HG03342 (cell line): ENCODE data around the gene OASL.

Experiments used
- ATAC-seq: cut with Tn5 transposase; IDR thresholded peaks from one replicate; pipeline ENCODE4 v1.9.1; 2021; ENCODE audit warnings: mild to moderate bottlenecking, moderate library complexity; ENCODE audit not compliant: unreplicated experiment

OASL gene

DNA sequence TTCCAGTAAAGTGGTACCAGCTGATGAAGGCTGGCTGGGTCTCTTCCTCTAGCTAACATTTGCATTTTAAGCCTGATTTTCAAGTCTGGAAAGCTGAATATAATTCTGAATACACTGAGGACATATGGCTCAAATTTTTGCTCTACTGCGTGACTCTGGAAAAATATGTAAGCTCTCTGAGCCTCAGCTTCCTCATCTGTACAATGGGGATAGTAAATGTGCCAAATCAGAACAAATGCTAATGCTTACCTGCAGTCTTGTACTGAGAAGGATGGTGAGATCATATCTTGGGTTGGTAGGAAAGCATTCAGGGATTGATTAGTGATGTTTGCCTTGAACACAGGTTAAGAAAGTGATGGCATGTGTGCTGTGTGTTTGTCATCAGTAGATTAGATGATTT is 46.1 kb downstream of the OASL start:
- no peak for ATAC-seq

DNA sequence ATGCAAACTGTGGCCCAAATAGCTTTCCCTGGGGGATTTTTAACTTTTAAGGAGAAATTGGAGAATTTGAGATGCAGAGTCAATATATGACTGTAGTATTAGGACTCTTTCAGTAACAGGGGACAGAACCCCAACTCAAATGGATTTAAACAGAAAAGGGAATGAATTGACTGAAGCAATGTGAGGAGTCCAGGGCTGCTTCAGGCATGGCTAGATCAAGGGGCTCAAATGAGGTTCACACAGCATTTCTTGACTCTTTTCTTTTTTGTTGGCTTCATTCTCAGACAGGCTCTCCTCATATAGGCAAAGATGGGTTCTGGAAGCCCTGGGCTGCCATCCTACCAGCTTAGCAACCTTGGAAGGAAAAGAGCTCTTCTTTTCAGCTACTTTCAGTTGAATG is 47.1 kb downstream of the OASL start:
- ATAC-seq, result no peak

DNA sequence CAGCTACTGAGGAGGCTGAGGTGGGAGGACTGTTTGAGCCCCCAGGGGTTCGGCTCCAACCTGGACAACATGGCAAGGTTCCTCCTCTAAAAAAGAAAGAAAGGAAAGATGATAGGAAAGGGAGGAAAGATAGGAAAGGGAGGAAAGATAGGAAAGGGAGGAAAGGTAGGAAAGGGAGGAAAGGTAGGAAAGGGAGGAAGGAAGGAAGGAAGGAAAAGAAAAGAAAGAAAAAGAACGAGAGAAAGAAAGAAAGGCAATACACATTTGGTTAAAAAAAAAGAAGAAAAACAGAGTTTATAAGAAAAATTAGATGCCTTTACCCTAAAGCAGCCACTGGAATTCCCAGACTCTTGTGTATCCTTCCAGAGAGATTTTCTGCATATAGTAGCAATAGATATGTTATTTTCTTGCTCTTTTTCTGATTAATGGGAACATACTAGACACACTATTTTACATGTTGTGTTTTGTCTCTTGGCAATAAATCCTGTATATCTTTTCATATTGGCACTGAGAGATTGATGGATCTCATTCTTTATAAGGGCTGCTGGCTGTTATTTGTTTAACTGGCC is 48.5 kb downstream of the OASL start:
- ATAC-seq, result no peak

DNA sequence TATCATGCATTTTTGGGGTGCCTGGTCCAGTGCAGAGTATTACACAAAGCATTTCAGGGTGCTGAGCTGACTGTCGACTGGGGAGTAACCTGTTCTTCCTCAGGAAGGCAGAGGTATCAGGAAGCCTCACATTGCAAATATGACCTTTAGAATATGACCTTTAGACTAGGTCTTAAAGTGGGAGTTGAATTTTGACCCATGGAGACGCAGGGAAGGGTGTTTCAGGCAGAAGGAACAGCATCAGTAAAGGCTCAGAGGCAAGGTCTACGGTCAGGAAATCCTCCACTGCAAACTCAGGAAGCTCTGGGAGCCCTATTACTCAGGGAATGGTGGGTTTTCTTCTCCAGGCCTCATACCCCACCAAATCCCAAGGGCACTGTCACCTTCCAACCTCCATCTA is 49.4 kb downstream of the OASL start:
- ATAC-seq, result no peak

DNA sequence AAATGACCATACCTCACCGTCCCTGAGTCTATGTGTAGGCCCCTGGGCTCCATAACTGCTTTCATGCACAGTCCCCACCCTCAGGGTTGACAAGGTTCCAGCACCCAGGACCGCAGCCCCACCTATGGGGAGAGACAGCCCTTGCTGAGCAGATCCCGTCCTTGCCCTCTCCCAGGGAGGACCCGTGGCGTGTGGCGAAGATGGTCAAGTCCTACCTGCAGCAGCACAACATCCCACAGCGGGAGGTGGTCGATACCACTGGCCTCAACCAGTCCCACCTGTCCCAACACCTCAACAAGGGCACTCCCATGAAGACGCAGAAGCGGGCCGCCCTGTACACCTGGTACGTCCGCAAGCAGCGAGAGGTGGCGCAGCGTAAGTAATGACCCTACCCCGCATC is 50.4 kb downstream of the OASL start:
- ATAC-seq, result no peak

DNA sequence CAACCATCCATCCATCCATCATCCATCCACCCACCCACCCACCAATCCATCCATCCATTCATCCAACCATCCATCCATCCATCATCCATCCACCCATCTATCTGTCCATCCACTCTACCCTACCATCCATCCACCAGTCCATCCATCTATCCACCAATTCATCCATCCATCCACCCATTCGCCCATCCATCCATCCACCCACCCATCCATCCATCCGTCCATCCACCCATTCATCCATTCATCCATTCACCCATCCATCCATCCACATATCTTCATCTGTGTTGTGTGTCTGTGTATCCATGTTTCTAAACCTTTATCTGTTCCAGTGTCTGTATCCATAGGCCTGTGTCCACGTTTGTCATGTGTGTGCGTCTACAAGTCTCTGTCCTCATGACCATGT is 50.8 kb downstream of the OASL start:
- ATAC-seq, result no peak

DNA sequence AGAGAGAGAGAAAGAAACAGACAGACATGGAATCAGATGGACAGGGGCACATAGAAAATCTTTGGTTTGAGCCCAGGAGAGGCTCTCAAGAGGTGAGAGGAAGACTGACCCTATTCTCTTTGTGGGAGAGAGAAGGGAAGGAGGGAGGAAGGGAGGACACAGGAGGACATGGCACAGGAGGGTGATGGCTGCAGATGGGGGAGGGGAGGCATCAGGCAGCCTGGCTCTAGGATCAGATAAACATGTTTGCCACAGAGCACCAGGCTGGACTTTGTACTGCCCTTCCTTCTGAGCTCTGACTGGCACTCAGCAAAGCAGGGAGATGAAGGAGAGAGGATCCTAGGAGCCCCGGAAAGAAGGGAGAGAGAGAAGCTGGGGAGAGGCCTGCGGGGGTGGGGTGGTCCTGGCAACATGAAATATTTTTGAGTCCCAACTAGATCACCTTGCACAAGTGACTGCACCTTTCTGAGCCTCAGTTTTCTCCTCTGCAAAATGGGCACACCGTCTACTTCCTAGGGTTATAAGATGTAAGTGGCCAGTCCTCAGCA is 54.6 kb downstream of the OASL start:
- ATAC-seq, result no peak

DNA sequence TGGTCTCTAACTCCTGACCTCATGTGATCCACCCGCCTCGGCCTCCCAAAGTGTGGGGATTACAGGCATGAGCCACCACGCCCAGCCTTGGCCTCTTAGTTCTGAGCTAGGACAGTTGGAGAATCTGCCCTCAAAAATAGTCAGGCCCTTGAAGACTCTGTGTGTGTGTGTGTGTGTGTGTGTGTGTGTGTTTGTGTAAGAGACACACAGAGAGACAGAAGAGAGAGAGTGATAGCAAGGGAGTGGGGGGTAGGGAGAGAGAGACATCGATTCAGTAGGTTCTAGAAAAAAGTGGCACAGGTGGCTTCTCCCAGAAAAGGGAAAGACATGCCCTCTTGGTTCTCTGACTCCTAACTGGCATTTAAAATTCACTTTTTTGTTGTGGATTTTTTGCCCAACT is 55.3 kb downstream of the OASL start:
- ATAC-seq, result no peak

DNA sequence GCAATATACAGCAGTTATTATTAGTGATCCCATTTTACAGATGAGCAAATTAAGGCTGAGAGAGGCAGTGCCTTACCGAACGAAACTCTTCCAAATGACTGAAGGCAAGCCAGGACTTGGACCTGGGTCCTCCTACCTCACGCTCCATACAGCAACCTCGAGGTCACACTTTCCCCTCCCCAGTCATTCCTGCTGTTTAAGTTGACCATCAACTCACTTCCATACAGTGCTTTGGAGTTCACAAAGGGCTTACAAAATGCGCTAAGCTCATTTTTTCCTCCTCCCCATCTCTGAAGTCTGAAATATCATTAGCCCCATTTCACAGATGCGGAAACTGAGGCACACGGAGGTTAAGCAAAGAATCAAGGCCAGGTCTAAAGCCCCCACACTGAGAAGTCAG is 56.4 kb downstream of the OASL start:
- ATAC-seq, result no peak

DNA sequence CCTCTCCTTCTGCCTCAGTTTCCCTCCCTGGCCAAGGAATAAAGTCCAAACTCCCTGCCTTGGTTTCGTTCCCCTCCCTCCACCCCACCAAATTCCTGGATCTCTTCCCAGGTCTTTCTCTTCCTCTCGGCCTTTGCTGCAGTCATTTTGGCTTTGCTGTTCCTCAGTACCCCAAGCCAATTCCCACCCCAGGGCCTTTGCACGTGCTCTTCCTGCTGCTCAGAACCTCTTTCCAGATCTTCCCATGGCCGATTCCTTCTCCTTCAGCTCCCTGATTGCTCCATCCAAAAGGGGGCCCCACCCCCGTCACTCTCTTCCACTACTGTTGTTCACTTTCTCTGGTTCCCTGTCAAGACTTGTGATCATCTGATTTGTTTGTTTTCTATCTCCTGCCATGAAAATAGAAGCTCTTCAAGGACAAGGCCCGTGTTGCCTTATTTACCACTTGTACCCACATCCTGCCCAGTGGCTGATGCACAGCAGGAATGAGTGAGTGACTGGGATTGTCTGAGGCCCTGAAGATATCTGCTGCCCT is 57.6 kb downstream of the OASL start:
- ATAC-seq, result no peak

DNA sequence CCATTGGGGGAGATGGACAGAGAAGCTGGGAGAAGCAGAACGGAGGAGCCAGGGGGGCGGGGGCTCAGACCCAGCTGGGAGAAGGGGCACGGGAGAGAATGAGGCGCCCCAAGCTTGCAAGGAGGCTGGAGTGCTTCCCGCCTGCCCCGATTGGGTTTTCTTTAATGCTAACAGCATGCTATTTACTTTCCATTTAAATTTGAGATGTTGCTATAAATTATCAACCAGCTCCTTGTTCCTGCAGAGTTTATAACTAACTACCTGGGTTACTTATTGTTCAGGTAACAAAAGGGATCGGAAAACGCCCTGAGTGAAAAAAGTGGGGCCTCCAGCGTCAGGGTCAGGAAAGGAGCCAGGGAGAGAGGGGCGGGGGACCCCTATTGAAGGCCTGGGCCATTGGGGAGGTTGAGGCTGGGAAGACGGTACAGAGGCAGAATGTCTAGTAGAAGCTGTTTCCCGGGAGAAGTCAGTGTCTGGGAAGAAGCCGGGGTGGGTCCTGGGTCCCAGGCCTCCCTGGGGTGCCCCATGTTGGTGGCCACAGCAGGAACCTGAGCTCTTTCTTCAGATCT is 58.2 kb downstream of the OASL start:
- no peak for ATAC-seq

DNA sequence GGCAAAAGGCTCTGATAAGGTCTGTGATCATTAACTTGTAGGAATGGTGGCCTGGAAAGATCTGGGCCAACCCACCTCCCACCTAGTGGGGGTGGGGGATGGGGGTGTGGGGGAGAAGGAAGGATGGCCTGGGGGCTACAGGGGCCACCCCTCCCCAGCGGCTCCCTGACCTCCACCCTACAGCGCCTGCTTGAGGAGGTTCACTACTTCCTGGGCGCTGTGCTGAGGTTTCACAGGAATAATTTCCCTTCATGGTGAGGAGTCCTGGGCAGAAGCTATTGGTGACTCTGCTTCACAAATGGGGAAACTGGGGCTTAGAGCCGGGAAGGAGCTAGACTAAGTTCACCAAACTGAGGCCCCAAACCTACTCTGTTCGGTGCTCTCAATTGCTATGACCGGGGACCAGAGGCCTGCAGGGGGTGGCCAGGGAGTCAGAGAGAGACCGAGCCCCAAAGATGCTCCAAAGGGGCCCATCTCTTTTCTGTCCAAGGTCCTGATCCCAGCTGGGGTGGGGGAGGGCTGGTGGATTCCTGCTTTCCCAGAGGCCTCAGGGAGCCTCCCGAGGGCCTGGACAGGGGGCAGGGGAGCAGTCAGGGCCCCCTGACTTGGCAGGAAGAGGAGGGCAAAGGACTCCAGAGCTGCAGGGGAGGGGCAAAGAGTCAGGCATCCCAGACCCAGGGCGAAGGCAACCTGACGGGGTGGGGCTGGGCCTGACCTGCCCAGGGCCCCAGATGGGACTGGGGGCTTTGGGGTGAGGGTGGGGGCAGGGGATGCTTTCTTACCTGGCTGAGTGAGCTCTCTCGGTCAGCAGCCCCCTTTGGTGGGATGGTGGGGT is 59.0 kb downstream of the OASL start:
- no peak for ATAC-seq

DNA sequence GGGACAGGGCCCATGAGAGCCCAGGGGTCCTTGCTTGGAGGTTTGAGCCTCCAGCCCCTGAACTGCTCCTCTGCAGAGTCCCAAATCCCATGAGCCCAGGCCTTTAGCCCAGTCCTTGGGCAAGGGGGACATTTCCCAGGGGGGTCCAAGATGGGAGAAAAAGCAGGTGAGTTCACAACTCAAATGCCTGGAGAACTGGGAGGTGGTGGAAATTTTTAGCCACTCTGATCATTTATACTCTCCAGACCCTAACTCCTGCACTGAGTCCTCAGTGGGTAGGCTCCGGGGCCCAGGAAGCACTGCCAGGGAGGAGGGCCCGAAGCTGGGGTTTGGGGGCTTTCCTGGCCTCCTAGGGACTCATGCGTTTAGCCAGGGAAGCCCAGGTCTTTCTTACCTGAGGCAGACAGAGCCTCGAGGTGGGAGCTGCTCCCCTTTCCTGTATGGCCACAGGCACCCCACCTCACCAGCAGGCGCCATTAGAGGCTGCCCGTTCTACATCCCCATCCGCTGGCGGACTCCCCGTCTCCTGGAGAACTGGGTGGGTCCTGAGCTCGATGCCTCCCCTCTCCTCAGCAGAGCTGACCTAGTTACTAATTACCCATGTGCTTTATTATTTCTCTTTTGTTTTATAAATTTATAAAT is 59.7 kb downstream of the OASL start:
- ATAC-seq, result no peak

DNA sequence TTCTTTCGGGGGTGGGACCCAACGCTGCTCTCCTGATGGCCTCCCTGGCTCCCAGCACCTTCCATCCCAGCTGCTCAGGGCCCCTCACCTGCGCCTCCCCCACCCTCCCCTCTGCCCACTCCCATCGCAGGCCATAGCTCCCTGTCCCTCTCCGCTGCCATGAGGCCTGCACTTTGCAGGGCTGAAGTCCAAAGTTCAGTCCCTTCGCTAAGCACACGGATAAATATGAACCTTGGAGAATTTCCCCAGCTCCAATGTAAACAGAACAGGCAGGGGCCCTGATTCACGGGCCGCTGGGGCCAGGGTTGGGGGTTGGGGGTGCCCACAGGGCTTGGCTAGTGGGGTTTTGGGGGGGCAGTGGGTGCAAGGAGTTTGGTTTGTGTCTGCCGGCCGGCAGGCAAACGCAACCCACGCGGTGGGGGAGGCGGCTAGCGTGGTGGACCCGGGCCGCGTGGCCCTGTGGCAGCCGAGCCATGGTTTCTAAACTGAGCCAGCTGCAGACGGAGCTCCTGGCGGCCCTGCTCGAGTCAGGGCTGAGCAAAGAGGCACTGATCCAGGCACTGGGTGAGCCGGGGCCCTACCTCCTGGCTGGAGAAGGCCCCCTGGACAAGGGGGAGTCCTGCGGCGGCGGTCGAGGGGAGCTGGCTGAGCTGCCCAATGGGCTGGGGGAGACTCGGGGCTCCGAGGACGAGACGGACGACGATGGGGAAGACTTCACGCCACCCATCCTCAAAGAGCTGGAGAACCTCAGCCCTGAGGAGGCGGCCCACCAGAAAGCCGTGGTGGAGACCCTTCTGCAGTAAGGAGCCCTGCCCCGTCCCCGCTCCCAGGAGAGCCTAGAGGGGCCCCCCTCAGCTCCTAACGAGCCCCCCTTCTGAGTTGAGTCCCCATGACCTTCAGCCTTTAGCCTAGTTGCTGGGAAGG is 60.5 kb downstream of the OASL start, which contains the start of gene HNF1A:
TSS of gene HNF1A (plus strand) at position 248 of the 924 bp plus-strand sequence. CDS start at position 474, 226 bp downstream.
- no peak for ATAC-seq

DNA sequence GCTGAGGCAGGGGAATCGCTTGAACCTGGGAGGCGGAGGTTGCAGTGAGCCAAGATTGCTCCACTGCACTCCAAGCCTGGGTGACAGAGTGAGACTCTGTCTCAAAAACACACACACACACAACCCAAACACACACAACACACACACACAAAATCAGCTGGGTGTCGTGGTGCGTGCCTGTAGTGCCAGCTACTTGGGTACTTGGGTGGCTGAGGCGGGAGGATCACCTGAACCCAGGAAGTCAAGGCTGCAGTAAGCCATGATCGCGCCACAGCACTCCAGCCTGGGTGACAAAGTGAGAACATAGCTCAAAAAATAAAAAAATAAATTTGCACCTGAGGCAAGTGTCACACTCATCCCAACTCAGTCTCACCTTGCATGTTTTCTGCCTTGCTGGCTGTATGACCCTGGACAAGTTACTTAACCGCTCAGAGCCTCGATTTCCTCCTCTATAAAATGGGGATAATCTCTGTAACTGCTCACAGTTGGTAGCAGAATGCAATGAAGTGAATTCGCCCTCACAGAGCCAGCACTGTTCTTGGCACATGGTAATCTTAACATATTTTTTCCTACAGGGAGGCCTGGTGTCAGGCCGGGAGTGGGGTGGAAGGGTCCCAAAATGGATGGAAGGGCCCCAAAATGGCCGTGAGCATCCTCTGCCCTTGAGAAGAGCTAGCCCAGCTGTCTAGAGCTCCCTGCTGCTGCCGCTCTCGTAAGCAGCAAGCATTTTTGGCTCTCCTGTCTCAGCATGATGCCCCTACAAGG is 61.3 kb downstream of the OASL start:
- no peak for ATAC-seq

DNA sequence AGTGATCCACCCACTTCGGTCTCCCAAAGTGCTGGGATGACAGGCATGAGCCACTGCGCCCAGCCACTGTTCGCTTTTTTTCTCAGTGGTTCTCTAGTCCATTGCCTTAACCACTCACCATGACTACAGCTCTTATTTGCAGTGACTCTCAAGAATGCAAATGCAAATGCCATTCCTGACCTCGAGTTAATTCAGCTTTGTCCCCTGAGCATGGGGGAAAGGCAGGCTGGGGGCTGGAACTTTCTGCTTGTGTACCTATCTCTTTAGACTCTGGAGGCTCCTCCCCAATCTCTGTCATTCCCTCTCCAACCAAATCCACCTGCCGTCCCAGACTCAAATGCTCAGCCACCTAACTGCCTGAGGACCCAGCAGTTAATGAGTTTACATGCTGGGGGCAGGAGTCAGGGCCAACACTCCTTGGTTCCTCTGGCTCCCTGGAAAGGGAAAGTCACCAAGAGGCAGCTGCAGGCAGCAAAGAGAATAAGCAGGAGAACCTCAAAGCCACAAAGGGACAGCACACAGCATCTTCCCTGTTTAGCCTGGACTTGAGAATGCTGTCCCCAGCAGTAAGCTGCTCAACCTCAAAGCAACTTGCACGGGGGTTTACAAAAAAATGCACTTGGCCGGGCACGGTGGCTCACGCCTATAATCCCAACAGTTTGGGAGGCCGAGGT is 66.0 kb downstream of the OASL start:
- ATAC-seq, result no peak

DNA sequence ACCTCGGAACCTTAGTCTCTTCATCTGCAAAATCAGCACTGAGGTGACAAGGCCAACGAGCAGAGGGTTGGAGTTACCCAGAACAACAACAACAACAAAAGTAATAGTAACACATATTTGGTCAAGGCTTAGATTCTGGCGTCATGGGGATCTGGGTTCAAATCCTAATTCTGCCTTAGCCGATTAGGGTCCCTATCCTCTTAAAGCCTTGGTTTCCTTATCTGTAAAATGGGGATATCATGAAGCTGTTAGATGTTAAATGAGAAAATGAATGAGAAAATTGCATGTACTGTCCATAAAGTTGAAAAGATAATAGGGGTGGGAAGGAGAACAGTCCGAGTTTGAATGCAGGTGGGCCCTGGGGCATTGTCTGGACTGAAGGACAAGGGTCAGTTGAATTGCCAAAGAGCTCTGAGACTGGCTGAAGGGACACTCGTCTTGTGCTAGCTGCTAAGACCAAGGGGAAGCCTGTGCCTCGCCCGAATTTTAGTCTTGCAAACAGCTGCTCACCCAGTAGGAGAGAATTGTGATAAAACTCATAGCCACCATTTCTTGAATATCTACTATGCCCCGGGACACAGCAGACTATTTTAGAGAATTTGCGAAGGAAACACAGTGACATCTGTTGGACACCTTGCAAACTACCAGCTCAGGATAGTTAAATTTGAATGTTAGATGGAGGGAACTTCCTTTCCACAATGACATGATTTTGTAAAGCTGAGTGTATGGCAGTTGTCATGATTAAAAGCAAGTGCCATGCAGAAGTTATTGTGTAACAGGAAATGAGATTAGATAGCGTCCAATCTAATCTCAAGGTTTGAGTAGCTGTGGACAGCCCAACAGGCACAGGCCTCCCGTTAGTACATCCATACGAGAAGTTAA is 67.5 kb downstream of the OASL start:
- no peak for ATAC-seq

DNA sequence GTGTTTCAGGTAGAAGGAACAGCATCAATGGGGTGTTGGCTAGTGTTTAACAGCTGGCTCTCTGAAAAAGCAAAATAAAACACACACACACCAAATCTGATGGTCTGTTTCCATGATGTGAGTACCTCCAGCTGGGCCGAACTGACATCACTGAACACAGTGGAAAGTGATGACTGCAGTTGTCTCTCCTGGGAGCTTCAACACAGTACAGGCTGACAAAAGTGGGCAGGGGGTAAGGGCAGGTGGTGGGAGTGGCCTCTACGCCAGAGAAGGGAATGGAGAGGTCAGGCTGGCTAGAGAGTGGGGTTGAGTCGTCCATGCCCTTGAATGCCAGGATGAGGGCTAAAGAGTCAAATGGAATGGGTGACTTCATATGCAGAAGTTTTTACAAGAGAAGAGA is 68.7 kb downstream of the OASL start:
- ATAC-seq, result no peak
